IPS-15b (cell line): ENCODE results near the gene PARD3B.

Source experiments
- H3K27me3 ChIP-seq: one replicate; pipeline ENCODE4 v1.6.1; 2013; ENCODE audit warnings: low read length; ENCODE audit not compliant: control insufficient read depth, insufficient read depth
- H3K36me3 ChIP-seq: one replicate; pipeline ENCODE4 v1.6.1; 2013; ENCODE audit warnings: low read length; ENCODE audit not compliant: control insufficient read depth, insufficient read depth
- H3K4me1 ChIP-seq: one replicate; pipeline ENCODE4 v1.6.1; 2013; ENCODE audit warnings: mild to moderate bottlenecking, low read length; ENCODE audit not compliant: control insufficient read depth, insufficient read depth
- H3K4me3 ChIP-seq: one replicate; pipeline ENCODE4 v1.5.1; 2013; ENCODE audit warnings: low read depth, low read length
- H3K9ac ChIP-seq: one replicate; pipeline ENCODE4 v1.6.1; 2013; ENCODE audit warnings: low read depth, mild to moderate bottlenecking, low read length
- H3K9me3 ChIP-seq: one replicate; pipeline ENCODE4 v1.6.1; 2013; ENCODE audit warnings: mild to moderate bottlenecking, low read length; ENCODE audit not compliant: control insufficient read depth, insufficient read depth

Gene PARD3B

GRCh38 chr2:204917089-204917701, 371.9 kb downstream of the PARD3B start:
- Histone ChIP-seq H3K9me3 (no peaks in the 10 kb centered on the region), H3K36me3 (no peaks in the 10 kb centered on the region), H3K4me3 (no peak overlapping the region), H3K27me3 (no peaks in the 10 kb centered on the region), H3K9ac (no peak overlapping the region), H3K4me1 (no peaks in the 10 kb centered on the region)

GRCh38 chr2:204920776-204921175, 375.5 kb downstream of the PARD3B start:
- no peaks in the 10 kb centered on the region for H3K4me1 ChIP-seq
- no peak overlapping the region for H3K9ac ChIP-seq
- H3K27me3 ChIP-seq: no peaks in the 10 kb centered on the region
- no peak overlapping the region for H3K4me3 ChIP-seq
- H3K36me3 ChIP-seq: no peaks in the 10 kb centered on the region
- H3K9me3 ChIP-seq: no peaks in the 10 kb centered on the region

GRCh38 chr2:204923957-204924356, 378.7 kb downstream of the PARD3B start:
- no peaks in the 10 kb centered on the region for H3K36me3 ChIP-seq
- H3K4me1 ChIP-seq: no peaks in the 10 kb centered on the region
- no peaks in the 10 kb centered on the region for H3K9me3 ChIP-seq
- H3K27me3 ChIP-seq: no peaks in the 10 kb centered on the region
- H3K9ac ChIP-seq: no peak overlapping the region
- H3K4me3 ChIP-seq: no peak overlapping the region

GRCh38 chr2:204931562-204931961, 386.3 kb downstream of the PARD3B start:
- H3K36me3 ChIP-seq: no peaks in the 10 kb centered on the region
- H3K4me3 ChIP-seq: no peak overlapping the region
- H3K4me1 ChIP-seq: no peaks in the 10 kb centered on the region
- no peaks in the 10 kb centered on the region for H3K27me3 ChIP-seq
- H3K9ac ChIP-seq: no peak overlapping the region
- H3K9me3 ChIP-seq: no peaks in the 10 kb centered on the region

- Histone ChIP-seq H3K27me3 (no peaks in the 10 kb centered on the region), H3K4me1 (no peaks in the 10 kb centered on the region), H3K9me3 (no peaks in the 10 kb centered on the region), H3K36me3 (no peaks in the 10 kb centered on the region), H3K9ac (no peak overlapping the region), H3K4me3 (no peak overlapping the region)
These were observed 388.6 kb downstream of the PARD3B start for GRCh38 chr2:204933735-204934374.

- H3K4me1 ChIP-seq: no peaks in the 10 kb centered on the region
- H3K4me3 ChIP-seq: no peak overlapping the region
- H3K27me3 ChIP-seq: no peaks in the 10 kb centered on the region
- H3K9me3 ChIP-seq: no peaks in the 10 kb centered on the region
- H3K9ac ChIP-seq: no peak overlapping the region
- H3K36me3 ChIP-seq: no peaks in the 10 kb centered on the region
These were observed 399.7 kb downstream of the PARD3B start for GRCh38 chr2:204944927-204945326.

- H3K36me3 ChIP-seq: no peaks in the 10 kb centered on the region
- H3K4me1 ChIP-seq: no peaks in the 10 kb centered on the region
- no peak overlapping the region for H3K9ac ChIP-seq
- H3K27me3 ChIP-seq: no peaks in the 10 kb centered on the region
- H3K4me3 ChIP-seq: no peak overlapping the region
- H3K9me3 ChIP-seq: no peaks in the 10 kb centered on the region
These were observed 400.1 kb downstream of the PARD3B start for GRCh38 chr2:204945376-204945775.

- Histone ChIP-seq H3K9me3 (no peaks in the 10 kb centered on the region), H3K9ac (no peak overlapping the region), H3K36me3 (no peaks in the 10 kb centered on the region), H3K4me3 (no peak overlapping the region), H3K27me3 (no peaks in the 10 kb centered on the region), H3K4me1 (no peaks in the 10 kb centered on the region)
These were observed 401.6 kb downstream of the PARD3B start for GRCh38 chr2:204946892-204947291.

GRCh38 chr2:204947405-204947804, 402.1 kb downstream of the PARD3B start:
- Histone ChIP-seq H3K9ac (no peak overlapping the region), H3K27me3 (no peaks in the 10 kb centered on the region), H3K36me3 (no peaks in the 10 kb centered on the region), H3K4me3 (no peak overlapping the region), H3K9me3 (no peaks in the 10 kb centered on the region), H3K4me1 (no peaks in the 10 kb centered on the region)

- no peaks in the 10 kb centered on the region for H3K4me1 ChIP-seq
- H3K36me3 ChIP-seq: no peaks in the 10 kb centered on the region
- H3K9ac ChIP-seq: no peak overlapping the region
- H3K9me3 ChIP-seq: no peaks in the 10 kb centered on the region
- H3K4me3 ChIP-seq: no peak overlapping the region
- no peaks in the 10 kb centered on the region for H3K27me3 ChIP-seq
These were observed 402.9 kb downstream of the PARD3B start for GRCh38 chr2:204948024-204948763.

GRCh38 chr2:204948822-204949221, 403.5 kb downstream of the PARD3B start:
- no peaks in the 10 kb centered on the region for H3K36me3 ChIP-seq
- H3K9me3 ChIP-seq: no peaks in the 10 kb centered on the region
- no peak overlapping the region for H3K4me3 ChIP-seq
- no peaks in the 10 kb centered on the region for H3K4me1 ChIP-seq
- H3K27me3 ChIP-seq: no peaks in the 10 kb centered on the region
- no peak overlapping the region for H3K9ac ChIP-seq
